Fibroblast of pulmonary artery (primary cell): ENCODE measurements around the gene CLDN19.

Experiments
- DNase-seq: peaks from one replicate; pipeline ENCODE4 v3.0.0-alpha.2; 2010; ENCODE audit warnings: low read depth
- H3K4me3 ChIP-seq: replicated peaks from 2 replicates; pipeline ENCODE4 v1.5.1; 2011; ENCODE audit warnings: low read depth, mild to moderate bottlenecking, control low read depth, low read length, moderate library complexity
- CTCF ChIP-seq: IDR thresholded peaks from 2 replicates; pipeline ENCODE4 v1.5.1; 2011; ENCODE audit warnings: mild to moderate bottlenecking, control low read depth, low read length, inconsistent platforms; ENCODE audit errors: missing control alignments

CLDN19 gene

GRCh38 chr1:42738678-42739226, 1.3 kb downstream of the CLDN19 start:
- no peak for TF ChIP-seq CTCF
- no peak overlapping the region for H3K4me3 ChIP-seq
- no peak for DNase-seq

GRCh38 chr1:42737986-42738677, 1.9 kb downstream of the CLDN19 start:
- no peak overlapping the region for H3K4me3 ChIP-seq
- DNase-seq, result no peak
- TF ChIP-seq CTCF, result no peak

GRCh38 chr1:42737257-42737656, 2.8 kb downstream of the CLDN19 start:
- no peak for DNase-seq
- TF ChIP-seq CTCF, result no peak
- no peak overlapping the region for H3K4me3 ChIP-seq

- no peak overlapping the region for H3K4me3 ChIP-seq
- DNase-seq, result no peak
- no peak for TF ChIP-seq CTCF
These were observed 3.4 kb downstream of the CLDN19 start for GRCh38 chr1:42736571-42737200.

- DNase-seq, result peak; percentile 43
- peak; percentile 49 for TF ChIP-seq CTCF
- no peak overlapping the region for H3K4me3 ChIP-seq
These were observed 3.9 kb downstream of the CLDN19 start for GRCh38 chr1:42736152-42736551.

- H3K4me3 ChIP-seq, result no peak overlapping the region
- DNase-seq, result no peak
- no peak for TF ChIP-seq CTCF
These were observed 4.4 kb downstream of the CLDN19 start for GRCh38 chr1:42735477-42736105.
